KMS-11 (cell line): Measurements from ENCODE around the gene BUB3.

Experiments
- H2AFZ ChIP-seq: fragments of 200-600 bp; sonication (generic); 2 replicates; pipeline ENCODE4 v1.6.1; 2016; ENCODE audit warnings: antibody characterized with exemption, mixed run types, low read depth
- H3K27ac ChIP-seq: fragments of 200-600 bp; sonication (generic); 2 replicates; pipeline ENCODE4 v1.6.1; 2016; ENCODE audit warnings: mild to moderate bottlenecking, mixed run types
- H3K27me3 ChIP-seq: fragments of 200-600 bp; sonication (generic); 2 replicates; pipeline ENCODE4 v1.6.1; 2017; ENCODE audit warnings: mild to moderate bottlenecking, low read depth, mixed run types, moderate library complexity; ENCODE audit not compliant: insufficient read depth
- H3K36me3 ChIP-seq: fragments of 200-600 bp; sonication (generic); 2 replicates; pipeline ENCODE4 v1.6.1; 2017; ENCODE audit warnings: mild to moderate bottlenecking, mixed run types; ENCODE audit not compliant: insufficient read depth
- H3K4me1 ChIP-seq: fragments of 200-600 bp; sonication (generic); 2 replicates; pipeline ENCODE4 v1.6.1; 2016; ENCODE audit warnings: mild to moderate bottlenecking, low read depth, mixed run types; ENCODE audit not compliant: poor library complexity, severe bottlenecking
- H3K4me2 ChIP-seq: fragments of 200-600 bp; sonication (generic); 2 replicates; pipeline ENCODE4 v1.7.0; 2016; ENCODE audit warnings: mild to moderate bottlenecking, mixed run types
- H3K4me3 ChIP-seq: fragments of 200-600 bp; sonication (generic); IDR thresholded peaks from 2 replicates; pipeline ENCODE4 v1.6.1; 2017; ENCODE audit warnings: low read depth, low read length, mixed read lengths; ENCODE audit not compliant: insufficient read depth
- H3K79me2 ChIP-seq: fragments of 200-600 bp; sonication (generic); 2 replicates; pipeline ENCODE4 v1.6.1; 2016; ENCODE audit warnings: low read depth, mixed run types; ENCODE audit not compliant: insufficient read depth
- H3K9ac ChIP-seq: fragments of 200-600 bp; sonication (generic); 2 replicates; pipeline ENCODE4 v1.6.1; 2016; ENCODE audit warnings: mild to moderate bottlenecking, mixed run types
- H4K20me1 ChIP-seq: fragments of 200-600 bp; sonication (generic); 2 replicates; pipeline ENCODE4 v1.6.1; 2016; ENCODE audit warnings: mild to moderate bottlenecking, mixed run types; ENCODE audit not compliant: insufficient read depth
- CTCF ChIP-seq: fragments of 200-600 bp; sonication (generic); conservative IDR thresholded peaks from 2 replicates; pipeline ENCODE4 v1.6.1; 2017; ENCODE audit warnings: low read depth, mild to moderate bottlenecking, antibody characterized with exemption, low read length, moderate library complexity, mixed read lengths

The BUB3 gene

GRCh38 chr10:123158682-123159081 lies 4.5 kb downstream of the BUB3 start:
- no peak overlapping the region for H2AFZ ChIP-seq
- H3K79me2 ChIP-seq, result peaks cover 74% of the 10 kb centered on the region
- no peak for TF ChIP-seq CTCF
- peaks cover 21% of the 10 kb centered on the region for H4K20me1 ChIP-seq
- no peaks in the 10 kb centered on the region for H3K27me3 ChIP-seq
- peaks cover 31% of the 10 kb centered on the region for H3K36me3 ChIP-seq
- no peak overlapping the region for H3K9ac ChIP-seq
- peaks cover 43% of the 10 kb centered on the region for H3K4me1 ChIP-seq
- H3K4me2 ChIP-seq, result peak overlapping the region; percentile 22; the same call in 1 of the 2 replicates
- no peak overlapping the region for H3K4me3 ChIP-seq
- H3K27ac ChIP-seq, result no peak overlapping the region

- peaks cover 41% of the 10 kb centered on the region for H3K4me1 ChIP-seq
- H3K27me3 ChIP-seq, result no peaks in the 10 kb centered on the region
- TF ChIP-seq CTCF, result no peak
- no peak overlapping the region for H3K27ac ChIP-seq
- peaks cover 21% of the 10 kb centered on the region for H4K20me1 ChIP-seq
- peaks cover 34% of the 10 kb centered on the region for H3K36me3 ChIP-seq
- H3K4me2 ChIP-seq, result no peak overlapping the region
- peaks cover 62% of the 10 kb centered on the region for H3K79me2 ChIP-seq
- no peak overlapping the region for H3K9ac ChIP-seq
- no peak overlapping the region for H3K4me3 ChIP-seq
- no peak overlapping the region for H2AFZ ChIP-seq
These were observed 6.2 kb downstream of the BUB3 start for GRCh38 chr10:123160311-123160980.

- no peak overlapping the region for H3K27ac ChIP-seq
- peaks cover 28% of the 10 kb centered on the region for H3K79me2 ChIP-seq
- H3K4me1 ChIP-seq, result peaks cover 4% of the 10 kb centered on the region
- H3K36me3 ChIP-seq, result peaks cover 24% of the 10 kb centered on the region
- TF ChIP-seq CTCF, result no peak
- no peaks in the 10 kb centered on the region for H3K27me3 ChIP-seq
- no peak overlapping the region for H2AFZ ChIP-seq
- no peak overlapping the region for H3K4me2 ChIP-seq
- H3K4me3 ChIP-seq, result no peak overlapping the region
- no peaks in the 10 kb centered on the region for H4K20me1 ChIP-seq
- no peak overlapping the region for H3K9ac ChIP-seq
These were observed 10.1 kb downstream of the BUB3 start for GRCh38 chr10:123164319-123164718.

- Histone ChIP-seq H3K4me1 (no peaks in the 10 kb centered on the region), H3K27me3 (no peaks in the 10 kb centered on the region), H4K20me1 (no peaks in the 10 kb centered on the region), H3K27ac (no peak overlapping the region), H3K79me2 (peaks cover 15% of the 10 kb centered on the region), H2AFZ (no peak overlapping the region), H3K36me3 (peaks cover 21% of the 10 kb centered on the region), H3K9ac (no peak overlapping the region), H3K4me2 (no peak overlapping the region), H3K4me3 (no peak overlapping the region)
- TF ChIP-seq CTCF, result 0 out of 2 replicates have a peak, but pooled peaks have one; percentile 1
These were observed 11.4 kb downstream of the BUB3 start for GRCh38 chr10:123165445-123166072.
